ENCODE results near the gene OR52E4.

The OR52E4 gene

GRCh38 chr11:5929571-5930368 lies 49.3 kb downstream of the OR52E4 start:
- no peak for DNase-seq (ENCODE audit: low read depth)

GRCh38 chr11:5930614-5931013 lies 50.2 kb downstream of the OR52E4 start:
- no peak for DNase-seq (ENCODE audit: low read depth)

- DNase-seq (ENCODE audit: low read depth), result no peak
Observed at GRCh38 chr11:5931061-5931460, 50.6 kb downstream of the OR52E4 start.

- DNase-seq (ENCODE audit: low read depth), result no peak
Observed at GRCh38 chr11:5932671-5933070, 52.2 kb downstream of the OR52E4 start.

GRCh38 chr11:5933116-5933515 lies 52.7 kb downstream of the OR52E4 start:
- DNase-seq (ENCODE audit: low read depth), result no peak
